ENCODE measurements around the gene MRPS25.

MRPS25 gene

GRCh38 chr3:15081960-15082664 is 17.0 kb upstream of the MRPS25 start:
- DNase-seq, result no peak

- no peak for DNase-seq
Observed at GRCh38 chr3:15079091-15079490, 14.0 kb upstream of the MRPS25 start.

- no peak for DNase-seq
Observed at GRCh38 chr3:15074500-15074899, 9.4 kb upstream of the MRPS25 start.

- no peak for DNase-seq
Observed at GRCh38 chr3:15071699-15072098, 6.6 kb upstream of the MRPS25 start.

- no peak for DNase-seq
Observed at GRCh38 chr3:15069441-15069840, 4.3 kb upstream of the MRPS25 start.

GRCh38 chr3:15066467-15066866 is 1.4 kb upstream of the MRPS25 start:
- DNase-seq, result no peak

GRCh38 chr3:15065550-15066007 is 464 bp upstream of the MRPS25 start:
- DNase-seq, result no peak

- no peak for DNase-seq
Observed at GRCh38 chr3:15064299-15064834, 748 bp downstream of the MRPS25 start.

GRCh38 chr3:15063656-15064286 is 1.3 kb downstream of the MRPS25 start:
- no peak for DNase-seq

- no peak for DNase-seq
Observed at GRCh38 chr3:15063238-15063637, 1.9 kb downstream of the MRPS25 start.

GRCh38 chr3:15060029-15060428 is 5.1 kb downstream of the MRPS25 start:
- DNase-seq, result no peak

- no peak for DNase-seq
Observed at GRCh38 chr3:15056676-15057404, 8.3 kb downstream of the MRPS25 start.

GRCh38 chr3:15055019-15055557 is 10.0 kb downstream of the MRPS25 start:
- no peak for DNase-seq

GRCh38 chr3:15053541-15053940 is 11.6 kb downstream of the MRPS25 start:
- no peak for DNase-seq

GRCh38 chr3:15052335-15053242 is 12.5 kb downstream of the MRPS25 start:
- no peak for DNase-seq

- DNase-seq, result no peak
Observed at GRCh38 chr3:15051531-15051930, 13.6 kb downstream of the MRPS25 start.

- no peak for DNase-seq
Observed at GRCh38 chr3:15050405-15051092, 14.6 kb downstream of the MRPS25 start.

- DNase-seq, result no peak
Observed at GRCh38 chr3:15049584-15049983, 15.5 kb downstream of the MRPS25 start.

GRCh38 chr3:15045667-15046066 is 19.4 kb downstream of the MRPS25 start:
- no peak for DNase-seq

GRCh38 chr3:15044326-15044725 is 20.8 kb downstream of the MRPS25 start:
- no peak for DNase-seq

GRCh38 chr3:15043408-15044171 is 21.5 kb downstream of the MRPS25 start:
- no peak for DNase-seq

All from NCI-H1092 (cell line).